Osteoblast (primary cell): ENCODE data around the gene MADD. TPM values are rescaled to one million over a fixed set of nuclear protein-coding genes. Genes with fewer than 3 reads are reported as not detected.

ENCODE experiments used
- DNase-seq: peaks from one replicate; pipeline ENCODE4 v3.0.0; 2011; ENCODE audit warnings: low spot score, mixed read lengths; ENCODE audit not compliant: insufficient read length; ENCODE audit errors: missing footprints
- H2AFZ ChIP-seq: 2 replicates; pipeline ENCODE4 v1.6.0; 2011; ENCODE audit warnings: mild to moderate bottlenecking, low read length
- H3K27ac ChIP-seq: 2 replicates; pipeline ENCODE4 v1.5.1; 2011; ENCODE audit warnings: mild to moderate bottlenecking, low read depth, low read length, moderate library complexity
- H3K27me3 ChIP-seq: 2 replicates; pipeline ENCODE4 v1.6.0; 2012; ENCODE audit warnings: mild to moderate bottlenecking, control low read depth, inconsistent platforms, low read length, moderate library complexity; ENCODE audit not compliant: insufficient read depth
- H3K36me3 ChIP-seq: 2 replicates; pipeline ENCODE4 v1.5.1; 2011; ENCODE audit warnings: mild to moderate bottlenecking, low read length, control low read depth, moderate library complexity; ENCODE audit not compliant: insufficient read depth
- H3K4me1 ChIP-seq: 2 replicates; pipeline ENCODE4 v1.5.1; 2011; ENCODE audit warnings: mild to moderate bottlenecking, low read length, control low read depth, moderate library complexity; ENCODE audit not compliant: insufficient read depth
- H3K4me2 ChIP-seq: 2 replicates; pipeline ENCODE4 v1.6.0; 2011; ENCODE audit warnings: mild to moderate bottlenecking, low read length; ENCODE audit not compliant: insufficient read depth
- H3K4me3 ChIP-seq: fragments of 200-600 bp; sonication (generic); 3 replicates; pipeline ENCODE4 v1.5.1; 2012; ENCODE audit warnings: mild to moderate bottlenecking, low read length, inconsistent platforms; ENCODE audit not compliant: insufficient read depth
- H3K79me2 ChIP-seq: 2 replicates; pipeline ENCODE4 v1.6.0; 2012; ENCODE audit warnings: mild to moderate bottlenecking, low read length, control low read depth, inconsistent platforms; ENCODE audit not compliant: insufficient read depth
- H3K9me3 ChIP-seq: 2 replicates; pipeline ENCODE4 v1.5.1; 2011; ENCODE audit warnings: low read depth, low read length, control low read depth
- H4K20me1 ChIP-seq: 2 replicates; pipeline ENCODE4 v1.6.0; 2012; ENCODE audit warnings: mild to moderate bottlenecking, low read length, control low read depth; ENCODE audit not compliant: insufficient read depth
- total RNA-seq: library from RNA; depleted of rRNA; stranded (reverse); fragments of >200 nt; gene quantifications from 2 replicates; pipeline ENCODE4 v1.2.3, GENCODE V29; 2012
- TF ChIP-seq, protein P1 (sequence below): IDR thresholded peaks from 2 replicates; pipeline ENCODE4 v1.5.1; 2011; ENCODE audit warnings: mild to moderate bottlenecking, low read depth, low read length, moderate library complexity; ENCODE audit errors: extremely low read depth

The MADD gene
- total RNA-seq, 1 donor = 21.7 TPM

DNA sequence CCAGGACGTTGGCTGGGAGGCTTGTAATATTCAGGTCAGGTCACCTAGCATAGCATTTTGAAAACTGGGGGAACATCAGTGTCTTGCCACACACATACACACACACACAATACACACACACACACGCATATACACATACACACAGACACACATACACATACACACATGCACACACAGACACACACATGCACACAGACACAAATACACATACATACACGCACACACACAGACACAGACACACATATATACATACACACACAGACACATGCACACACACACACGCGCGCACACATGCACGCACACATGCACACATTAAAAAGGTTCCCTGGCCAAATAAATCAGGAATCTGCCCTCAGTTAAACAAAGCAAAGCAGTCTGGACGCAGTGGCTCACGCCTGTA lies 70.1 kb downstream of the MADD start:
- no peaks in the 10 kb centered on the region for H3K4me1 ChIP-seq
- DNase-seq = peak; percentile 27
- H3K27ac ChIP-seq = no peak overlapping the region
- no peaks in the 10 kb centered on the region for H4K20me1 ChIP-seq
- no peaks in the 10 kb centered on the region for H3K9me3 ChIP-seq
- no peak overlapping the region for H2AFZ ChIP-seq
- no peaks in the 10 kb centered on the region for H3K79me2 ChIP-seq
- H3K4me3 ChIP-seq = no peak overlapping the region
- no peaks in the 10 kb centered on the region for H3K27me3 ChIP-seq
- no peak overlapping the region for H3K4me2 ChIP-seq
- TF ChIP-seq, protein P1, sequence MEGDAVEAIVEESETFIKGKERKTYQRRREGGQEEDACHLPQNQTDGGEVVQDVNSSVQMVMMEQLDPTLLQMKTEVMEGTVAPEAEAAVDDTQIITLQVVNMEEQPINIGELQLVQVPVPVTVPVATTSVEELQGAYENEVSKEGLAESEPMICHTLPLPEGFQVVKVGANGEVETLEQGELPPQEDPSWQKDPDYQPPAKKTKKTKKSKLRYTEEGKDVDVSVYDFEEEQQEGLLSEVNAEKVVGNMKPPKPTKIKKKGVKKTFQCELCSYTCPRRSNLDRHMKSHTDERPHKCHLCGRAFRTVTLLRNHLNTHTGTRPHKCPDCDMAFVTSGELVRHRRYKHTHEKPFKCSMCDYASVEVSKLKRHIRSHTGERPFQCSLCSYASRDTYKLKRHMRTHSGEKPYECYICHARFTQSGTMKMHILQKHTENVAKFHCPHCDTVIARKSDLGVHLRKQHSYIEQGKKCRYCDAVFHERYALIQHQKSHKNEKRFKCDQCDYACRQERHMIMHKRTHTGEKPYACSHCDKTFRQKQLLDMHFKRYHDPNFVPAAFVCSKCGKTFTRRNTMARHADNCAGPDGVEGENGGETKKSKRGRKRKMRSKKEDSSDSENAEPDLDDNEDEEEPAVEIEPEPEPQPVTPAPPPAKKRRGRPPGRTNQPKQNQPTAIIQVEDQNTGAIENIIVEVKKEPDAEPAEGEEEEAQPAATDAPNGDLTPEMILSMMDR = no peak
- no peaks in the 10 kb centered on the region for H3K36me3 ChIP-seq

DNA sequence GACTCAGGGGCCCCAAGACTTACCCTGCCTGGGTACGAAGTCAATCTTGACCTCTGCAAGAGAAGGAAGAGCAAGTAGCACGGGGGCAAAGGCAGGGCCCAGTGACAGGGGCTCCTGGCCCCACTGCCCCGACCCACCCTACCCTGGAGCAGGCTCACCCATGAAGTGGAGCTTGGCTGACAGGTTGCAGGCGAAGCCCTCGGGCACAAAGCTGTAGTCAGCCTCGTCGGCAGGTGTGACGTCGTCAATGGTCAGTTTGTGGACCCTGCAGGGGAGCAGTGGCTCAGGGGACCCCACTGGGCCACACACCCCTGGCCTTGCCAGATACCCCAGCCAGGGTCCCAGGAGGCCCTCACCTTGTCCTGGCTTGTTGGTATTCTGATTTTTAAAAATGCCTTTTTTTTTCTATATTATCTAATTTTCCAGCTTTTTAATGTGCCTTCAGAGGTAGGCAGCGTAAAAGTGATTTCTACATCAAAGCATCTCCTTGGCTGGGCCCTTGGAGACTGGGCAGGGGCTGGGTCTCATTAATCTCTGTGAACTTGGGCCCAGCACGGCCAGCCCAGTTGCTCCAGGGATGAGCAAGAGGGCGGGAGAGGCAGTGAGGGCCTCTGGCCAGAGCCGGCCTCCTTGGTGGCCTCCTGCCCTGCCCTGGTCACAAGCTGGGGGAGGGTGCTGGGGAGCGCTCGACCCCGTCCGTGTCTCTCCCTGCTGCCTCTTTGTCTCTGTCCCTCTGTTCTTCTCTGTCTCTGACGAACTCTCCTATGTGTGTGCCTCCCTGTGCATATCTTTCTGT lies 71.2 kb downstream of the MADD start:
- peak; percentile 65 for DNase-seq

DNA sequence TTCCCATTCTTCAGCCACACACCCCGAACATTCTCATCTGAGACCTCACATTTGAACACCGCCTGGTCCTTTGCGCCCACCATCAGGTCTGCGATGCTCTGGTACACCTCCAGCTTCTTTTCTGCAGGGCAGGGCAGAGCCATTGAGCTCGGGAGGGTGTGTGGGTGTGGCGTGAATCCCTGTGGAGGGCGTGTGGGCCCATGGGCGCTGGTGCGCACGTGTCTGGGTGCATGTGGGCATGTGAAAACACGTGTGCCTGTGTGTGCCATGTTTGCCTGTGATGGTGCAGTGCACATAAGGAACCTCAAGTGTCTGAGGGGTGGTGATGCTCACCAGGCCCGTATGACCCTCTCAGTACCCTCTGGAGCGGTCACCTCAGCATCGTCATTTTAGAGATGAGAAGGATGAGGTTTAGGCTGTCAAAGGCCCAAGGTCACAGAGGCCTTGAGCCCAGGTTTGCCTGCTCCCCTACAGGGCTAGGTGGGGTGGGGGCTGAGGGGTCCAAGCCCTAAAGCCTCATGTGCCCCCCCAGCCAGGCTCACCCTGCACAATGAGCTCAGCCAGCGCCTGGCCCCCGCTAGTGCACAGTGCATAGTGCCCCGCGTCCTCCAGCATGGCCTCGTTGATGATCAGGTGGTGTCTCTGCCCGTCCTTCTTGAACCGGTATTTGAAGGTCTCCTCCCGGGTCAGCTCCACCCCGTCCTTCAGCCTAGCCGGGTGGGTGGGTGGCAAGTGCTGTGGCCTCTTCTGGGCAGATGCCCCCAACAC lies 72.3 kb downstream of the MADD start:
- Histone ChIP-seq H3K36me3 (no peaks in the 10 kb centered on the region), H3K4me1 (no peaks in the 10 kb centered on the region), H3K4me3 (no peak overlapping the region), H3K27me3 (peaks cover 5% of the 10 kb centered on the region), H4K20me1 (no peaks in the 10 kb centered on the region), H3K79me2 (no peaks in the 10 kb centered on the region), H2AFZ (no peak overlapping the region), H3K27ac (no peak overlapping the region), H3K4me2 (no peak overlapping the region), H3K9me3 (no peaks in the 10 kb centered on the region)
- peak; percentile 62 for DNase-seq
- TF ChIP-seq, protein P1 = no peak

More for the DNA sequence above, 71.2 kb downstream of the MADD start:
- Histone ChIP-seq H3K4me1 (no peaks in the 10 kb centered on the region), H3K27me3 (peaks cover 5% of the 10 kb centered on the region), H4K20me1 (no peaks in the 10 kb centered on the region), H3K4me2 (no peak overlapping the region), H3K79me2 (no peaks in the 10 kb centered on the region), H3K36me3 (no peaks in the 10 kb centered on the region), H3K4me3 (no peak overlapping the region), H3K27ac (no peak overlapping the region), H3K9me3 (no peaks in the 10 kb centered on the region), H2AFZ (no peak overlapping the region)
- TF ChIP-seq, protein P1 = no peak

DNA sequence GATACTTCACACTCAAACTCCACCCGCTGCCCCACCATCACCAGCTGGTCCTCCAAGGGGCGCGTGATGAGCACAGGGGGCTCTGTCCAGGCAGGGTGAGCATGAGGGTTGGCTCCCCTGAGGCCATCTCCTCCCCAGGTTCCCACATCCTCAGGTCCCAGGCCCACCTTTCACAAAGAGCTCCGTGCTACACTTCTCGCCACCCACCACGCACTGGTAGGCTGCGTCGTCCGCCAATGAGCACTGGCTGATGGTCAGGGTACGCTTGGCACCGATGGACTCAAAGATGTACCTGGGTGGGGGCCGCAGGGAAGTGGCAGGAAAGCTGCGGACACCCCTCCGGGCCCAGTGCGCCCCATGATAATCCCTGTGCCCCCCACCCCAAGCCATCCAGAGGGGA lies 72.9 kb downstream of the MADD start:
- peak; percentile 3 for DNase-seq
- no peak overlapping the region for H2AFZ ChIP-seq
- H3K4me1 ChIP-seq = no peaks in the 10 kb centered on the region
- peaks cover 5% of the 10 kb centered on the region for H3K27me3 ChIP-seq
- H3K79me2 ChIP-seq = no peaks in the 10 kb centered on the region
- no peaks in the 10 kb centered on the region for H3K9me3 ChIP-seq
- no peaks in the 10 kb centered on the region for H3K36me3 ChIP-seq
- no peak overlapping the region for H3K27ac ChIP-seq
- no peaks in the 10 kb centered on the region for H4K20me1 ChIP-seq
- TF ChIP-seq, protein P1 = no peak
- H3K4me3 ChIP-seq = no peak overlapping the region
- H3K4me2 ChIP-seq = no peak overlapping the region
